NK-92 (cell line): Measurements from ENCODE around the gene ATF7.
"Not testable (repeated sequence)": the region's sequence is repeated elsewhere in the genome, so short reads cannot be mapped to it uniquely, and the experiment has no call there.

Experiments
- DNase-seq: peaks from one replicate; lab custom pipeline; 2025; ENCODE audit not compliant: unreplicated experiment; lab: John Stamatoyannopoulos, UW

ATF7 gene

GRCh38 chr12:53484686-53485575 lies 141.3 kb downstream of the ATF7 start:
- DNase-seq: no peak

DNA sequence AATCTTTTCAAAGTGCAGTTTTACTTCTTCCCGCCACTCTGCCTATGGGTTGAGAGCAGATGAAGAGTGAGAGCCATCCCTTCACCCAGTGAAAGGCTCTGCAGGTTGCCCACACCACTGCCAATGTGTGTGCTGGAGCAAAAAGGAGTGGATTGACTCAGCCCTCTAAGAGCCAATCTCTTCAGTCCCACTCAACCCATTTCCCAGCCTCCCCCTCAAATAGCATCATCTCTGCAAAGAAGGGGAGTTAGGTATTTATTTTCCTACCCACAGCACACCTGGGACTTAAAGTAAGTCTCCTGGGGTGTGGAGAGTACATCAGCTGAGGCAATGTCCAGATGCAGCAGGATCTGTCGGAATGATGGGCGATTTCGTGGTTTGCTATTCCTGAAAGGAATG lies 142.2 kb downstream of the ATF7 start:
- DNase-seq: no peak

GRCh38 chr12:53483225-53483978 lies 142.8 kb downstream of the ATF7 start:
- no peak for DNase-seq

DNA sequence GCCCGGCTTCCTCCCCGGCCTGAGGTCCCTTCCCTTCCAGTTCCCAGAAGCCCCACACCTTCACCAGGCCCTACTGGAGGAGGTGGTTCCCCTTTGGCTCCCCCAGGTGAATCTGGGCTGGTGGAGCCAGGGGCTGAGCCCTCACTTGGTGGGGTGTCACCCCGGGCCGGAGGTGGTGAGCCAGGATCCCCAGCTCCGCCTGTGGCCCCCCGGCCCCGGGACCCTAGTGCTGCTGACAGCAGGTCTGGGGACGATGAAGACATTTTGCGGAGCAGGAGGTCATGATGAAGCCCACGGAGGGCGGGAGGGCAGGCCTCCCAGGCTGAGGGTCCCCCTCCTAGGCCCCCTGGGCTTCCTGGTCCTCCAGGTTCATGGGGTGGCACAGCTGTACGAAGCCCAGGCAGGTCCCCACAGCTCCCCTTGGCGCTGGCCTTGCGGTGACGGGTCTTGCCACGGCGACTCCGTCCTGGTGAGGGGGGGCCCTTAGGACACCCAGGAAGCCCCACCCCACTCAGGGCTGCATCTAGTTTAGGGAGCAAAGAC lies 143.5 kb downstream of the ATF7 start:
- DNase-seq: no peak

- no peak for DNase-seq
Measured at GRCh38 chr12:53481939-53482586, 144.1 kb downstream of the ATF7 start.

- DNase-seq: not testable (repeated sequence)
Measured at GRCh38 chr12:53481458-53481857, 144.7 kb downstream of the ATF7 start.

- no peak for DNase-seq
Measured at GRCh38 chr12:53480491-53481442, 145.4 kb downstream of the ATF7 start.

DNA sequence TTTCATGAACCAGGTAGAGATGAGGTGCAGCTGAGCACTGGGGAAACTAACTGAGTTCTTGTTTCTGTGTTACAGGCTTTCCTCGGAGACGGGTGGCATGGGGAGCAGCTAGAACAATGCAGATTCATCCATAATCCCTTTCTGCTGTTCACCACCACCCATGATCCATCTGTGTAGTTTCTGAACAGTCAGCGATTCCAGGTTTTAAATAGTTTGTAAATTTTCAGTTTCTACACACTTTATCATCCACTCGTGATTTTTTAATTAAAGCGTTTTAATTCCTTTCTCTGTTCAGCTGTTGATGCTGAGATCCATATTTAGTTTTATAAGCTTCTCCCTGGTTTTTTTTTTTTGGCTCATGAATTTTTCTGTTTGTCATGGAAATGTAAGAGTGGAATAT lies 146.9 kb downstream of the ATF7 start:
- DNase-seq: no peak

GRCh38 chr12:53478865-53479264 lies 147.3 kb downstream of the ATF7 start:
- no peak for DNase-seq

- DNase-seq: no peak
Measured at GRCh38 chr12:53476769-53477209, 149.4 kb downstream of the ATF7 start.

GRCh38 chr12:53474819-53475218 lies 151.4 kb downstream of the ATF7 start:
- no peak for DNase-seq

GRCh38 chr12:53474077-53474476 lies 152.1 kb downstream of the ATF7 start:
- DNase-seq: no peak

- DNase-seq: no peak
Measured at GRCh38 chr12:53472056-53472582, 154.1 kb downstream of the ATF7 start.

DNA sequence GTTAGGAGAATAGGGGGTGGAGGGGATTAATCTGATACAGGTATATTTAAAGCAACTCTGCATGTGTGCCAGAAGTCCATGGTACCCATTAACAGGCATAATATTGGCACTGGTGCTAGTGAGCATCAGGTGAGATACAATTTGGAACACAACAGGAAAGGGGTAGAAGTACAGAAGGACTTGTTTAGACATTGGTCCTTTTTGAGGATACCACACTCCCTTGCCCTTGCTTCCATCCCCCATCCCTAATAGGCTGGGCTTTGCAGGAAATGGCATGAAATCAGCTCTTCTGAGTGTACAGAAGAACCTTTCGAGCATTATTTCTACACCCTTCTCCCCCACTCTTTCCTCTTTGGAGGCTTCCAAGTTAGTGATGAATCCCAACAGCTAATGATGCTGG lies 157.9 kb downstream of the ATF7 start:
- DNase-seq: no peak

- DNase-seq: no peak
Measured at GRCh38 chr12:53467880-53468279, 158.3 kb downstream of the ATF7 start.

DNA sequence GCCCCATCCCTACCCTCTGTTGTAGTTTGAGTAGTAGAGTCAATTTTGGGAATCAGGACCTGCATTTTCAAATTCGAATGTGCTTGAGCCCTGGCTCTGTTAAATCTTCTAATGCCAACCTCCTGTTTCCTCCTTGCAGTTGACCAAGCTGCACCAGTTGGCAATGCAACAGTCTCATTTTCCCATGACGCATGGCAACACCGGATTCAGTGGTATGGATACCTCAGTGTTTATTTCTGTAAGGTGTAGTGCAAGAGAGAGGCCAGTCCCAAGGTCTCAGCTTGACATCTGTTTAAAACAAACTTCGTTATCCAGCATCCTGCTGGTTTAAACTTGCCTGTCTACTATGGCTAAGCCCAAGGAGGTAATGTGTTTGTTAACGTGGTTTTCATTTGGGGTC lies 159.1 kb downstream of the ATF7 start:
- no peak for DNase-seq

- DNase-seq: no peak
Measured at GRCh38 chr12:53466640-53467039, 159.5 kb downstream of the ATF7 start.

DNA sequence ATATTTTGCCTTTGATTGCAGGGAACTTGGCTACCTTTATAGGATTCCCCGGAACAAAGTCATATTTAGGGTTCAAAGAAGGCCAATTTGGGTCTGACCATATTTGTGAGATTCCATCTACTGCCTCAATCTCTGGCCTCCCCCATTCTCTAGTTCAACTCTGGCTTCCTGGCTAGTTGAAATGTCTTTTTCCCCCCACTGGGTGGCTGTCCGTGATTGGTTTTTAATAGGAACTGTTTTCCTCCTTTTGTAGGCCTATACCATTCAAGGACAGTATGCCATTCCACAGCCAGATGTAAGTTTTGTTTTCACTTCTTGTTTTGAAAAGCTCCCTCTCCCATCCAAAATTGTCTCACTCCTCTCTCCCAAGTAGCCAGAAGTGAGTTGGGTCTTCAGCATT lies 160.5 kb downstream of the ATF7 start:
- no peak for DNase-seq

- DNase-seq: no peak
Measured at GRCh38 chr12:53464685-53465418, 161.3 kb downstream of the ATF7 start.
